H9 (cell line): ENCODE measurements around the gene SMIM9. TPM values are rescaled to one million over a fixed set of nuclear protein-coding genes. Genes with fewer than 3 reads are reported as not detected.
A peak's percentile ranks its signal among the peaks of the same experiment; 100 is the strongest.

Experiments used
- DNase-seq: peaks from one replicate; pipeline ENCODE4 v3.0.0-alpha.2; 2017
- H2AFZ ChIP-seq: one replicate; pipeline ENCODE4 v1.6.1; 2013; ENCODE audit warnings: mild to moderate bottlenecking, low read length, control low read depth, moderate library complexity
- H2AK5ac ChIP-seq: 2 replicates; pipeline ENCODE4 v1.6.1; 2013; ENCODE audit warnings: low read length, control low read depth, mixed read lengths; ENCODE audit not compliant: insufficient read length
- H2BK120ac ChIP-seq: one replicate; pipeline ENCODE4 v1.6.1; 2013; ENCODE audit warnings: low read depth, mild to moderate bottlenecking, low read length, control low read depth, inconsistent platforms; ENCODE audit not compliant: poor library complexity, severe bottlenecking
- H2BK12ac ChIP-seq: 2 replicates; pipeline ENCODE4 v1.6.1; 2013; ENCODE audit warnings: low read length, control low read depth, mixed read lengths, low read depth; ENCODE audit not compliant: insufficient read length
- H2BK15ac ChIP-seq: 2 replicates; pipeline ENCODE4 v1.6.1; 2013; ENCODE audit warnings: low read depth, low read length, control low read depth
- H2BK20ac ChIP-seq: one replicate; pipeline ENCODE4 v1.6.1; 2013; ENCODE audit warnings: low read depth, mild to moderate bottlenecking, low read length, control low read depth, inconsistent platforms; ENCODE audit not compliant: poor library complexity, severe bottlenecking
- H2BK5ac ChIP-seq: 2 replicates; pipeline ENCODE4 v1.6.1; 2013; ENCODE audit warnings: low read length, control low read depth, mixed read lengths; ENCODE audit not compliant: insufficient read length
- H3K14ac ChIP-seq: 2 replicates; pipeline ENCODE4 v1.6.1; 2013; ENCODE audit warnings: low read length, control low read depth; ENCODE audit not compliant: insufficient read depth
- H3K18ac ChIP-seq: 2 replicates; pipeline ENCODE4 v1.6.1; 2013; ENCODE audit warnings: low read depth, mild to moderate bottlenecking, mixed read lengths, low read length, control low read depth; ENCODE audit not compliant: insufficient read length
- H3K23ac ChIP-seq: 2 replicates; pipeline ENCODE4 v1.6.1; 2013; ENCODE audit warnings: low read length, control low read depth, mixed read lengths, low read depth; ENCODE audit not compliant: insufficient read length
- H3K23me2 ChIP-seq: 2 replicates; pipeline ENCODE4 v1.6.1; 2013; ENCODE audit warnings: low read depth, mild to moderate bottlenecking, mixed read lengths, low read length, control low read depth; ENCODE audit not compliant: insufficient read length, poor library complexity, severe bottlenecking
- H3K27ac ChIP-seq: 2 replicates; pipeline ENCODE4 v1.5.1; 2013; ENCODE audit warnings: low read length, control low read depth, mixed read lengths, low read depth; ENCODE audit not compliant: insufficient read length
- H3K27me3 ChIP-seq: 2 replicates; pipeline ENCODE4 v1.6.1; 2013; ENCODE audit warnings: low read length, control low read depth, inconsistent platforms; ENCODE audit not compliant: insufficient read depth
- H3K4ac ChIP-seq: 2 replicates; pipeline ENCODE4 v1.6.1; 2013; ENCODE audit warnings: low read depth, mild to moderate bottlenecking, control low read depth, inconsistent platforms, low read length, moderate library complexity
- H3K4me1 ChIP-seq: 2 replicates; pipeline ENCODE4 v1.6.1; 2013; ENCODE audit warnings: low read length, control low read depth, inconsistent platforms; ENCODE audit not compliant: insufficient read depth
- H3K4me2 ChIP-seq: 2 replicates; pipeline ENCODE4 v1.6.1; 2013; ENCODE audit warnings: low read length, control low read depth, mixed read lengths; ENCODE audit not compliant: insufficient read length, insufficient read depth
- H3K56ac ChIP-seq: 2 replicates; pipeline ENCODE4 v1.6.1; 2013; ENCODE audit warnings: low read depth, mild to moderate bottlenecking, mixed read lengths, low read length, control low read depth; ENCODE audit not compliant: insufficient read length
- H3K79me1 ChIP-seq: 2 replicates; pipeline ENCODE4 v1.6.1; 2013; ENCODE audit warnings: low read depth, mild to moderate bottlenecking, moderate library complexity, low read length, control low read depth, inconsistent platforms; ENCODE audit not compliant: insufficient read depth, poor library complexity, severe bottlenecking
- H3K79me2 ChIP-seq: 2 replicates; pipeline ENCODE4 v1.6.1; 2013; ENCODE audit warnings: low read length, control low read depth, inconsistent platforms; ENCODE audit not compliant: insufficient read depth
- H3K9ac ChIP-seq: 2 replicates; pipeline ENCODE4 v1.6.1; 2013; ENCODE audit warnings: low read length, control low read depth, mixed read lengths; ENCODE audit not compliant: insufficient read length; ENCODE audit errors: extremely low read depth
- H3K9me3 ChIP-seq: one replicate; pipeline ENCODE4 v1.6.1; 2013; ENCODE audit warnings: low read depth, low read length, inconsistent platforms; ENCODE audit not compliant: control insufficient read depth
- H3T11ph ChIP-seq: one replicate; pipeline ENCODE4 v1.6.1; 2013; ENCODE audit warnings: mild to moderate bottlenecking, low read length, control low read depth, inconsistent platforms
- H4K20me1 ChIP-seq: one replicate; pipeline ENCODE4 v1.6.1; 2013; ENCODE audit not compliant: control insufficient read depth, insufficient read length, insufficient read depth
- H4K5ac ChIP-seq: 2 replicates; pipeline ENCODE4 v1.6.1; 2013; ENCODE audit warnings: low read depth, mild to moderate bottlenecking, mixed read lengths, low read length, control low read depth; ENCODE audit not compliant: insufficient read length
- H4K8ac ChIP-seq: replicated peaks from 2 replicates; pipeline ENCODE4 v1.6.1; 2013; ENCODE audit warnings: low read length, control low read depth, mixed read lengths, low read depth; ENCODE audit not compliant: insufficient read length
- H4K91ac ChIP-seq: 2 replicates; pipeline ENCODE4 v1.6.1; 2013; ENCODE audit warnings: low read depth, mild to moderate bottlenecking, moderate library complexity, mixed read lengths, low read length, control low read depth; ENCODE audit not compliant: insufficient read length
- H3K27ac Mint-ChIP-seq, 3 experiments: 2 replicates in 2 of 3; 3 replicates in 1 of 3; pipeline ENCODE4 v1.8.0; 2020 to 2021; ENCODE audit warnings: mixed read lengths in 3 of 3, mild to moderate bottlenecking in 1 of 3, moderate library complexity in 1 of 3
- H3K27me3 Mint-ChIP-seq: 2 replicates; pipeline ENCODE4 v1.8.0; 2021; ENCODE audit warnings: low read depth, mild to moderate bottlenecking, moderate library complexity, mixed read lengths
- H3K36me3 Mint-ChIP-seq, 3 experiments: 2 replicates in 2 of 3; 3 replicates in 1 of 3; pipeline ENCODE4 v1.8.0; 2020 to 2021; ENCODE audit warnings: low read depth in 3 of 3, mixed read lengths in 3 of 3; ENCODE audit not compliant: insufficient read depth in 1 of 3
- H3K4me1 Mint-ChIP-seq, 2 experiments: 2 replicates each; pipeline ENCODE4 v1.8.0; 2020; ENCODE audit warnings: mixed read lengths in 2 of 2
- H3K4me3 Mint-ChIP-seq, 2 experiments: 2 replicates in 1 of 2; 3 replicates in 1 of 2; pipeline ENCODE4 v1.8.0; 2020 to 2021; ENCODE audit warnings: mild to moderate bottlenecking in 2 of 2, mixed read lengths in 2 of 2, moderate library complexity in 1 of 2
- H3K9me3 Mint-ChIP-seq, 2 experiments: 2 replicates in 1 of 2; 3 replicates in 1 of 2; pipeline ENCODE4 v1.8.0; 2020; ENCODE audit warnings: mild to moderate bottlenecking in 2 of 2, mixed read lengths in 2 of 2, moderate library complexity in 1 of 2
- WGBS: extraction: QIAGEN DNeasy Blood & Tissue Kit; methylation state at CpG from one replicate; pipeline ENCODE4 v1.1.7; 2013; ENCODE audit warnings: missing lambda C conversion rate, low lambda C conversion rate, mixed read lengths; ENCODE audit not compliant: insufficient read length; ENCODE audit errors: extremely low coverage; 5-methylcytosine and 5-hydroxymethylcytosine counted together
- total RNA-seq: library from RNA; stranded (reverse); gene quantifications from 2 replicates; pipeline ENCODE4 v1.2.1, GENCODE V29; 2021
- TF ChIP-seq, protein P1 (sequence below): fragments of 200-600 bp; sonication (generic); conservative IDR thresholded peaks from 3 replicates; pipeline ENCODE4 v1.8.0; 2021; ENCODE audit warnings: antibody characterized with exemption, mild to moderate bottlenecking

The SMIM9 gene
- total RNA-seq, 1 experiment from 2014 or later = not detected

DNA sequence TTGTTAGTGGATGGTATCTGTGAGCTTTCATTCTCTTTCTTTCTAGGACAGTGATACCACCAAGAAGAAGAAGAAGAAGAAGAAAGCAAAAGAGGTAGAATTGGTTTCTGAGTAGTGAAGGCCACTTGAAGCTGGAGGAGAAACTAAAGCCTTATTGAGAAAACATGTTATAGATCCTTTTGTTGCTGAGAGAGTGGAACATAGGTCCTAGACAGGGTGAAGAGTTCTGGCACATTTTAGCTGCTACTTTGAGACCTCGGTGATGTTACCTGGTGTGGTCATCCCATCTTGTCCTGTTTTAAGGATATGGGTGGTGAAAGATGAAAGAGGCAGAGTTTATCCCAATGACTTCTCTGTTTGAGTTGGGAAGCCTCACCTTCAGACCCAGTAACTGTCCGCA, 57.7 kb downstream of the SMIM9 start:
- Mint-ChIP-seq H3K27ac (no peak overlapping the region), H3K4me1 (no peaks in the 10 kb centered on the region), H3K36me3 (peaks cover 50 to 79% (median 58%) of the 10 kb centered on the region in 3 experiments), H3K27me3 (no peaks in the 10 kb centered on the region; the same call in 1 of the 2 replicates), H3K9me3 (peaks cover 70 to 78% of the 10 kb centered on the region in 2 experiments), H3K4me3 (peak overlapping the region in 1 of 2 experiments; percentile 20; a peak in 1 of 5 replicates)
- Histone ChIP-seq H3K9me3 (peaks cover 59% of the 10 kb centered on the region), H2AFZ (no peak overlapping the region), H3K79me1 (no peaks in the 10 kb centered on the region), H2BK20ac (no peak overlapping the region), H3K9ac (no peak overlapping the region), H2AK5ac (no peak overlapping the region), H2BK5ac (no peak overlapping the region), H3K4me1 (no peaks in the 10 kb centered on the region), H3K18ac (no peak overlapping the region), H3K4me2 (no peak overlapping the region), H4K8ac (no peak overlapping the region), H3K14ac (no peak overlapping the region), H3K23me2 (no peaks in the 10 kb centered on the region), H2BK12ac (no peak overlapping the region), H3K79me2 (no peaks in the 10 kb centered on the region), H4K5ac (no peak overlapping the region), H3K23ac (no peak overlapping the region), H4K91ac (no peak overlapping the region), H2BK120ac (no peak overlapping the region), H3K4ac (no peak overlapping the region), H4K20me1 (no peaks in the 10 kb centered on the region), H3K27ac (no peak overlapping the region), H3K56ac (no peak overlapping the region), H3K27me3 (no peaks in the 10 kb centered on the region), H3T11ph (no peak overlapping the region), H2BK15ac (no peak overlapping the region)
- WGBS = no CpG with 5 or more reads among the region's 2 CpGs
- no peak for DNase-seq
- TF ChIP-seq, protein P1, sequence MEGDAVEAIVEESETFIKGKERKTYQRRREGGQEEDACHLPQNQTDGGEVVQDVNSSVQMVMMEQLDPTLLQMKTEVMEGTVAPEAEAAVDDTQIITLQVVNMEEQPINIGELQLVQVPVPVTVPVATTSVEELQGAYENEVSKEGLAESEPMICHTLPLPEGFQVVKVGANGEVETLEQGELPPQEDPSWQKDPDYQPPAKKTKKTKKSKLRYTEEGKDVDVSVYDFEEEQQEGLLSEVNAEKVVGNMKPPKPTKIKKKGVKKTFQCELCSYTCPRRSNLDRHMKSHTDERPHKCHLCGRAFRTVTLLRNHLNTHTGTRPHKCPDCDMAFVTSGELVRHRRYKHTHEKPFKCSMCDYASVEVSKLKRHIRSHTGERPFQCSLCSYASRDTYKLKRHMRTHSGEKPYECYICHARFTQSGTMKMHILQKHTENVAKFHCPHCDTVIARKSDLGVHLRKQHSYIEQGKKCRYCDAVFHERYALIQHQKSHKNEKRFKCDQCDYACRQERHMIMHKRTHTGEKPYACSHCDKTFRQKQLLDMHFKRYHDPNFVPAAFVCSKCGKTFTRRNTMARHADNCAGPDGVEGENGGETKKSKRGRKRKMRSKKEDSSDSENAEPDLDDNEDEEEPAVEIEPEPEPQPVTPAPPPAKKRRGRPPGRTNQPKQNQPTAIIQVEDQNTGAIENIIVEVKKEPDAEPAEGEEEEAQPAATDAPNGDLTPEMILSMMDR = no peak
